ENCODE results near the gene STARD5.

The STARD5 gene

GRCh38 chr15:81265256-81265943 is 58.5 kb downstream of the STARD5 start:
- DNase-seq (ENCODE audit: low read depth): no peak
- H3K4me3 ChIP-seq (ENCODE audit: low read length): no peak overlapping the region
- no peak for TF ChIP-seq CTCF (IDR thresholded peaks at IDR 0.05; ENCODE audit: insufficient read depth, low read depth, low read length, missing control alignments)

- DNase-seq (ENCODE audit: low read depth): no peak
- no peak overlapping the region for H3K4me3 ChIP-seq (ENCODE audit: low read length)
Observed at GRCh38 chr15:81264072-81264857, 59.7 kb downstream of the STARD5 start.

GRCh38 chr15:81263477-81263876 is 60.5 kb downstream of the STARD5 start:
- no peak for TF ChIP-seq CTCF (IDR thresholded peaks at IDR 0.05; ENCODE audit: insufficient read depth, low read depth, low read length, missing control alignments)
- DNase-seq (ENCODE audit: low read depth): no peak
- H3K4me3 ChIP-seq (ENCODE audit: low read length): no peak overlapping the region

More at GRCh38 chr15:81264072-81264857, 59.7 kb downstream of the STARD5 start:
- TF ChIP-seq CTCF (IDR thresholded peaks at IDR 0.05; ENCODE audit: insufficient read depth, low read depth, low read length, missing control alignments): no peak

GRCh38 chr15:81261172-81261811 is 62.6 kb downstream of the STARD5 start:
- H3K4me3 ChIP-seq (ENCODE audit: low read length): no peak overlapping the region
- no peak for TF ChIP-seq CTCF (IDR thresholded peaks at IDR 0.05; ENCODE audit: insufficient read depth, low read depth, low read length, missing control alignments)
- DNase-seq (ENCODE audit: low read depth): no peak

- TF ChIP-seq CTCF (IDR thresholded peaks at IDR 0.05; ENCODE audit: insufficient read depth, low read depth, low read length, missing control alignments): no peak
- no peak overlapping the region for H3K4me3 ChIP-seq (ENCODE audit: low read length)
- DNase-seq (ENCODE audit: low read depth): no peak
Observed at GRCh38 chr15:81259760-81260298, 64.1 kb downstream of the STARD5 start.
